ENCODE results near the gene ACVR1B. TPM values are rescaled to one million over a fixed set of nuclear protein-coding genes. Genes with fewer than 3 reads are reported as not detected.

ACVR1B gene
- total RNA-seq, 1 experiment from 2014 or later: 112 TPM

DNA sequence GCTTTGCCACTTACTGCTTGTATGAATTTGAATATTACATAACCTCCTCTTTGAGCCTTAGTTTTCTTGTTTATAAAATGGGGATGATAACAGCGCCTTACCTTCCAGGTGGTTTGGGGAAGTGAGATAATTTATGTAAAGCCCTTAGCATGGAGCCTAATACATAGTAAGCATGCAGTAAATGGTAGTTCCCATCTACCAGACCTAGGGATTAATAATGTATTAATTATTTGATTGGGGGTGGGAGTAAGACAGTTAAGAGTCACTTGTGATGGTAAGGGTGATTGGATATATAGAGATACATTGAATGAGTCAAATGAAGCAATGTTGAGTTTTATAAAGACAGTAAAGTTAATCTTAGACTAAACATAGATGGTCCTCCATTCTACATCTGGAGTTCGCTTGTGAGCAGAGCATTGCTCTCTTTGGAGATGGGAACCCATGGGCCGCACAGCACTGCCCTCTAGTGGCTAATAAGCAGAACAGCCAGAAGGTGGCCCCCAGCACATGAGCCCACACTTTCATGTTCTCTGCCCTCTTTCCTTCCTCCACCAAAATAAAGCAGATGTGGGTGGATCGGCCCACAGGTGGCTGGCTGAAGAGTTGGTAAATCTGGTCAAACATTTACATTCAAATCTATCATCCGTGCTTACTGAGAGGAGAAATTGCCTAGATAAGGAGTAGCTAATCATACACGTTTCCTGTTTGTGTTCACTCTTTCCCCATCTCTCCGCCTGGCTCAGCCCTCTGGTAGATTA is 28.7 kb downstream of the ACVR1B start:
- Histone ChIP-seq H3K27me3 (replicated peaks; ENCODE audit: control insufficient read depth, insufficient read depth, low read length) (no peaks in the 10 kb centered on the region), H3K4me3 (ENCODE audit: low read depth, low read length) (no peak overlapping the region), H3K36me3 (ENCODE audit: control insufficient read depth, insufficient read depth, low read length) (peaks cover 19% of the 10 kb centered on the region), H3K9me3 (no peaks in the 10 kb centered on the region), H3K4me1 (peaks cover 52% of the 10 kb centered on the region)
- Mint-ChIP-seq H3K27me3 (ENCODE audit: insufficient read depth, unreplicated experiment) (no peaks in the 10 kb centered on the region), H3K27ac (ENCODE audit: unreplicated experiment) (peak overlapping the region; percentile 87), H3K4me3 (ENCODE audit: unreplicated experiment) (peak overlapping the region; percentile 32), H3K4me1 (ENCODE audit: low read depth, unreplicated experiment) (peaks cover 46% of the 10 kb centered on the region), H3K36me3 (ENCODE audit: insufficient read depth, unreplicated experiment) (peaks cover 92% of the 10 kb centered on the region), H3K9me3 (ENCODE audit: unreplicated experiment) (no peaks in the 10 kb centered on the region)
- intact Hi-C loops (cut with micrococcal nuclease; ENCODE audit: unreplicated experiment): loop anchor here (1.0 kb wide), 4 partner anchors 8 to 85 kb away; no protein-coding TSS in a partner anchor
- POLR2A ChIA-PET: no interaction called here
- CTCF ChIA-PET: interaction anchor here (0.6 to 3.0 kb wide), 8 partner anchors 8 to 88 kb away, joined by 3 to 26 read pairs (median 5); no protein-coding TSS in a partner anchor
- peak; percentile 70 to 82 for DNase-seq
- peak; percentile 96 to 97 for TF ChIP-seq CTCF (IDR thresholded peaks at IDR 0.05; ENCODE audit: insufficient read depth in 1 of 2, low read depth in 1 of 2, low read length in 1 of 2, severe bottlenecking in 1 of 2, unreplicated experiment in 1 of 2)
- TSS peak; percentile 14 for BruUV-seq (replicated peaks)

GRCh38 chr12:51980809-51981127 is 29.3 kb downstream of the ACVR1B start:
- Histone ChIP-seq H3K27me3 (replicated peaks; ENCODE audit: control insufficient read depth, insufficient read depth, low read length) (no peaks in the 10 kb centered on the region), H3K36me3 (ENCODE audit: control insufficient read depth, insufficient read depth, low read length) (peaks cover 16% of the 10 kb centered on the region), H3K4me1 (peaks cover 47% of the 10 kb centered on the region), H3K4me3 (ENCODE audit: low read depth, low read length) (no peak overlapping the region), H3K9me3 (no peaks in the 10 kb centered on the region)
- Mint-ChIP-seq H3K27ac (ENCODE audit: unreplicated experiment) (peak overlapping the region; percentile 87), H3K27me3 (ENCODE audit: insufficient read depth, unreplicated experiment) (no peaks in the 10 kb centered on the region), H3K4me1 (ENCODE audit: low read depth, unreplicated experiment) (peaks cover 45% of the 10 kb centered on the region), H3K36me3 (ENCODE audit: insufficient read depth, unreplicated experiment) (peaks cover 92% of the 10 kb centered on the region), H3K9me3 (ENCODE audit: unreplicated experiment) (no peaks in the 10 kb centered on the region), H3K4me3 (ENCODE audit: unreplicated experiment) (peak overlapping the region; percentile 32)
- CTCF ChIA-PET: interaction anchor here (0.5 to 3.0 kb wide), 9 partner anchors 9 to 89 kb away, joined by 3 to 26 read pairs (median 5); no protein-coding TSS in a partner anchor
- TF ChIP-seq CTCF (IDR thresholded peaks at IDR 0.05; ENCODE audit: insufficient read depth in 1 of 2, low read depth in 1 of 2, low read length in 1 of 2, severe bottlenecking in 1 of 2, unreplicated experiment in 1 of 2): no peak
- intact Hi-C loops (cut with micrococcal nuclease; ENCODE audit: unreplicated experiment): loop anchor here (1.0 kb wide), 4 partner anchors 8 to 85 kb away; no protein-coding TSS in a partner anchor
- no TSS peak for BruUV-seq (replicated peaks)
- no peak for DNase-seq
- POLR2A ChIA-PET: no interaction called here

DNA sequence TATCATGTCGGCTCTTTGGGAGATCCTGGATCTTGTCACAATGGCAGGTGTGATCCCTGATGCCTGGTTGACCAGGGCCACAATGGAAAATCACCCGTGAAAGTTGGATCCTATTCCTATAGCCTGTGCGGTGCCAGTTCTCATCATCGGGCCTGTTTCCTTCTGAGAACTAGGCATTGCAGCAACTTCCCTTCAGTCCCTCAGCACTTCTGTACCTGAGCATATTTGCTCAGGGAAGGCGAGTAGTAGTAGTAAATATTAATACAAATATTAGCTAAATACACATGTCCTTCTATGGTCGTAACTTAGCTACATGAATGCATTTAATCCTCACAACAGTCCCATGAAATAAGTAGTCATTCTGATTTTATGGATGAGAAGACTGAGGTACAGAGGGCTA is 33.2 kb downstream of the ACVR1B start:
- H3K36me3 Mint-ChIP-seq (ENCODE audit: insufficient read depth, unreplicated experiment): peaks cover 92% of the 10 kb centered on the region
- no peak overlapping the region for H3K4me3 Mint-ChIP-seq (ENCODE audit: unreplicated experiment)
- Histone ChIP-seq H3K4me1 (peaks cover 12% of the 10 kb centered on the region), H3K36me3 (ENCODE audit: control insufficient read depth, insufficient read depth, low read length) (peaks cover 12% of the 10 kb centered on the region), H3K27me3 (replicated peaks; ENCODE audit: control insufficient read depth, insufficient read depth, low read length) (no peaks in the 10 kb centered on the region), H3K4me3 (ENCODE audit: low read depth, low read length) (no peak overlapping the region), H3K9me3 (no peaks in the 10 kb centered on the region)
- ChIA-PET CTCF (interaction anchor here (1.1 to 1.7 kb wide), 3 partner anchors 9 to 109 kb away, joined by 3 to 5 read pairs (median 3); no protein-coding TSS in a partner anchor), POLR2A (no interaction called here)
- no peak for DNase-seq
- intact Hi-C loops (cut with micrococcal nuclease; ENCODE audit: unreplicated experiment): no loop called here
- BruUV-seq (replicated peaks): no TSS peak
- no peaks in the 10 kb centered on the region for H3K27me3 Mint-ChIP-seq (ENCODE audit: insufficient read depth, unreplicated experiment)
- H3K27ac Mint-ChIP-seq (ENCODE audit: unreplicated experiment): no peak overlapping the region
- H3K4me1 Mint-ChIP-seq (ENCODE audit: low read depth, unreplicated experiment): peaks cover 18% of the 10 kb centered on the region
- H3K9me3 Mint-ChIP-seq (ENCODE audit: unreplicated experiment): no peaks in the 10 kb centered on the region
- TF ChIP-seq CTCF (IDR thresholded peaks at IDR 0.05; ENCODE audit: insufficient read depth in 1 of 2, low read depth in 1 of 2, low read length in 1 of 2, severe bottlenecking in 1 of 2, unreplicated experiment in 1 of 2): no peak

All from Caco-2 (cell line).